MCF 10A (cell line): ENCODE measurements around the gene PIGL. TPM values are rescaled to one million over a fixed set of nuclear protein-coding genes. Genes with fewer than 3 reads are reported as not detected.
"Not testable (repeated sequence)": the region's sequence is repeated elsewhere in the genome, so short reads cannot be mapped to it uniquely, and the experiment has no call there.

Experiments used
- BruUV-seq: library from RNA; stranded (reverse); fragments of 400-500 nt; replicated peaks from 2 replicates; lab custom pipeline; 2021; lab: Mats Ljungman, UMichigan
- CTCF ChIA-PET: fragments of 300-600 bp; sonication (Branson Sonifier 250); formaldehyde crosslinking; extraction: SDS; loops from one replicate; lab custom pipeline; 2021; ENCODE audit warnings: antibody characterized with exemption, inconsistent platforms; lab: Yijun Ruan, JAX
- POLR2A ChIA-PET: fragments of 300-600, 350-650 bp; sonication (Branson Sonifier 250); formaldehyde crosslinking; extraction: SDS; loops from one replicate; lab custom pipeline; 2020; ENCODE audit warnings: antibody characterized with exemption, inconsistent platforms; lab: Yijun Ruan, JAX
- DNase-seq: peaks from one replicate; pipeline ENCODE4 v3.0.0-alpha.2; 2018; ENCODE audit not compliant: unreplicated experiment
- H3K27ac Mint-ChIP-seq: one replicate; pipeline ENCODE4 v1.8.0; 2022; ENCODE audit warnings: mild to moderate bottlenecking, low read depth, mixed read lengths; ENCODE audit not compliant: unreplicated experiment
- H3K27me3 Mint-ChIP-seq: one replicate; pipeline ENCODE4 v1.8.0; 2022; ENCODE audit warnings: mixed read lengths; ENCODE audit not compliant: insufficient read depth, unreplicated experiment
- H3K36me3 Mint-ChIP-seq: one replicate; pipeline ENCODE4 v1.8.0; 2022; ENCODE audit warnings: mild to moderate bottlenecking, moderate library complexity, mixed read lengths; ENCODE audit not compliant: insufficient read depth, unreplicated experiment
- H3K4me1 Mint-ChIP-seq: one replicate; pipeline ENCODE4 v1.8.0; 2022; ENCODE audit warnings: mixed read lengths; ENCODE audit not compliant: insufficient read depth, unreplicated experiment
- H3K4me3 Mint-ChIP-seq: one replicate; pipeline ENCODE4 v1.8.0; 2022; ENCODE audit warnings: mild to moderate bottlenecking, moderate library complexity, mixed read lengths; ENCODE audit not compliant: unreplicated experiment
- H3K9me3 Mint-ChIP-seq: one replicate; pipeline ENCODE4 v1.8.0; 2022; ENCODE audit warnings: mixed read lengths; ENCODE audit not compliant: unreplicated experiment
- CTCF ChIP-seq: fragments of 200-600 bp; IDR thresholded peaks from one replicate; pipeline ENCODE4 v1.8.0; 2022; ENCODE audit warnings: antibody characterized with exemption, mild to moderate bottlenecking; ENCODE audit not compliant: unreplicated experiment
- intact Hi-C: fragments of 100-400 bp; cut with micrococcal nuclease; formaldehyde crosslinking; loops from 2 replicates; pipeline ENCODE4 v1.14.1; 2022
- total RNA-seq: library from RNA; stranded (reverse); gene quantifications from 2 replicates; pipeline ENCODE4 v1.2.3, GENCODE V29; 2022

PIGL gene
- total RNA-seq, 1 experiment from 2014 or later: 31.3 TPM

DNA sequence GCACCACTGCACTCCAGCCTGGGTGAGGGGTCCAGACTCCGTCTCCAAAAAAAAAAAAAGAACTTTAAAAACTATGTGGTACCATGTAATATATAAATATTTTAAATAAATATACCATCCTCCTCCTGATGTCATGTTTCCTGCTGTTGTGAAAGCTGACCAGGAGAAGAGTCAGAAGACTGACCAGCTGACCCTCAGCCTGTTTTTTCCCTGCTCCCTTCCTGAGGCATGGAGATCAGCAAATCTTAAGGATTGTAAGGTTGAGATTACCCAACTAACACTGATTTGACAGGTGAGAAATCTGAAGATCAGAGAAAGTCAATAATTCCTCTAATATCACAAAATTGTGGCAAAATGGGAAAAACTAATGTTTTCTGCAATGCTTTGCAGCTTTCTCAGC lies 19.7 kb upstream of the PIGL start:
- Mint-ChIP-seq H3K27ac (no peak overlapping the region), H3K4me3 (no peak overlapping the region), H3K27me3 (no peaks in the 10 kb centered on the region), H3K4me1 (peaks cover 7% of the 10 kb centered on the region), H3K9me3 (no peaks in the 10 kb centered on the region), H3K36me3 (peaks cover 59% of the 10 kb centered on the region)
- ChIA-PET POLR2A (no interaction called here), CTCF (interaction anchor here (1.1 kb wide), 1 partner anchor 12 kb away, joined by 5 read pairs; no protein-coding TSS in a partner anchor)
- no TSS peak for BruUV-seq
- intact Hi-C loops: no loop called here
- no peak for DNase-seq
- TF ChIP-seq CTCF: no peak

DNA sequence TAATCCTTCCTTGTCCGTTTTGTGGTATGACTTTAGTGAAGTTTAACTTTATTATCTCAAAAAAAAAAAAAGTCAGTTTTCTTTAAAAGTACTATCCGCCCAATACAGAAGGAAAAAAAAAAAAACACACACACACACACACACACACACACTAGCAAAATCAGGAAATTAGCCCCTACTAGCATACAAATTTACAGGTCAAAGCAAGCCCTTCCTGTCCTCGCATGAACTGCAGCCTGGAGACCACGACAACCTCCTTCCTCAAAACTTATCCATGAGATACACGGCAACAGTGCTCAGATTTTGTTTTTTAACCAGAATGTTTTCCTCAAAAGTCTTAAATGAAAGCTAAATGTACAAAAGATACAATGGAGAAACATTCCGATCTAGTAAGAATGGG lies 17.9 kb upstream of the PIGL start:
- no peaks in the 10 kb centered on the region for H3K27me3 Mint-ChIP-seq
- H3K36me3 Mint-ChIP-seq: peaks cover 43% of the 10 kb centered on the region
- no TSS peak for BruUV-seq
- intact Hi-C loops: no loop called here
- DNase-seq: no peak
- peaks cover 16% of the 10 kb centered on the region for H3K4me1 Mint-ChIP-seq
- POLR2A ChIA-PET: interaction anchor here (1.0 to 3.2 kb wide), 2 partner anchors 8 to 11 kb away, joined by 3 to 12 read pairs; no protein-coding TSS in a partner anchor
- H3K4me3 Mint-ChIP-seq: no peak overlapping the region
- H3K27ac Mint-ChIP-seq: peak overlapping the region; percentile 3
- no peaks in the 10 kb centered on the region for H3K9me3 Mint-ChIP-seq
- CTCF ChIA-PET: no interaction called here
- TF ChIP-seq CTCF: no peak

GRCh38 chr17:16201693-16202131 lies 15.3 kb upstream of the PIGL start:
- H3K9me3 Mint-ChIP-seq, DNase-seq, CTCF ChIA-PET, H3K4me3 Mint-ChIP-seq, H3K27ac Mint-ChIP-seq, H3K27me3 Mint-ChIP-seq, BruUV-seq, intact Hi-C loops: not testable (repeated sequence)
- H3K36me3 Mint-ChIP-seq: peaks cover 32% of the 10 kb centered on the region
- H3K4me1 Mint-ChIP-seq: peaks cover 24% of the 10 kb centered on the region
- POLR2A ChIA-PET: interaction anchor here (0.7 to 3.2 kb wide), 4 partner anchors 9 to 12 kb away, joined by 3 to 18 read pairs (median 8); partner anchors contain the start of gene NCOR1

DNA sequence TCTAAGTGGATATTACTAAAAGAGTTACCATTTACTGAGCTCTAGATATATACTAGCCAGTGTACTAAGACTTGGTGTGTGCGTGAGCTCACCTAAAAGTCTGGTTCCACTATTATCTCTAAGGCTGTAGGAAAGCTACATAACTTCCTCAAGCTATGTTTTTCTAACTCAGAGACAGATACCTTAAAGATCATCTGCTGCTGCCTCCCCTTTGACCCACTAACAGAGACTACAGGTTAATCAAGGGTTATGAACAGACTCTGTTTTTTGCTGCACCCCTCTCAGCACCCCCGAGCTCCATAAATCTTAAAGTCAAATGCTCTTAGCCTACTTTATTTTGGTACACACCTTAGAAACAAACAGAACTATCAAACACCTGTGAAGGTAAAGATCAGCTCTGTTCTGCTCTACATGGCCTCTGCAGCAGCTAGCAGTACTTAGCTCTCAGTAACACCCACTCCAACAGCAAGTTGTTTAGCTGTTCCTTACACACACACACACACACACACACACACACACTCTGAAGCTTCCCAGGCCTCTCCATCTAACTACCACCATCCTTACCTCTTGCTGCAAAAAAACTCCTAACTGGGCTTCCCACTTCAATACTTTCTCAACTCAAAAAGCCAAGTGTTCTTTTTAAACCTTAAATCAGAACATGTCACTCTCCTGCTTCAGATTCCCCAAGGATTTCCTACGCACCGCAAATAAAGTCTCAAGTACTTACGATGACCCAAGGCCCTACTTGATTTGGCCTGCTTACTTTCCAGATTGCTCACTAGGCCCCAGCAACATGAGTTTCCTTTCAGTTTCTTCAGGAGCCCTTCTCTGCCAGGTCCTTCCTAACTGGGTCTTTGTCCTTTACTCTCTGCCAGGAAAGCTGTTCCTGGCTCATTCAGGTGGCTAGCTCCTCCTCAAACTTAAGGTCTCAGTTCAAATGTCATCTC lies 14.2 kb upstream of the PIGL start:
- POLR2A ChIA-PET: interaction anchor here (0.6 to 1.9 kb wide), 6 partner anchors 8 to 183 kb away, joined by 3 to 18 read pairs (median 3); partner anchors contain the start of gene NCOR1
- H3K9me3 Mint-ChIP-seq, H3K27me3 Mint-ChIP-seq, DNase-seq, H3K4me3 Mint-ChIP-seq, intact Hi-C loops, BruUV-seq: not testable (repeated sequence)
- Mint-ChIP-seq H3K4me1 (peaks cover 24% of the 10 kb centered on the region), H3K36me3 (peaks cover 22% of the 10 kb centered on the region), H3K27ac (peak overlapping the region; percentile 67)
- CTCF ChIA-PET: interaction anchor here (0.6 kb wide), 1 partner anchor 8 kb away, joined by 3 read pairs; no protein-coding TSS in a partner anchor

DNA sequence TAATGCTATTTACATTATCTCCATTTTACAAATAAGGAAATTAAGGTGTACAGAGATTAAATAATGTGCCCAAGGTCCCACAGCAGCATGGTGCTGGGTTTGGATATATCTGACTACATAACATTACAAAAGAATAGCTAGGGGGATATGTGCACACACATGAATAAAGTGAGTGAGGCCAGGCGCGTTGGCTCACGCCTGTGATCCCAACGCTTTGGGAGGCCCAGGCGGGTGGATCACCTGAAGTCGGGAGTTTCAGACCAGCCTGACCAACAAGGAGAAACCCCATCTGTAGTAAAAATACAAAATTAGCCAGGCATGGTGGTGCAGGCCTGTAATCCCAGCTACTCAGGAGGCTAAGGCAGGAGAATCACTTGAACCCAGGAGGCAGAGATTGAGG lies 12.2 kb upstream of the PIGL start:
- Mint-ChIP-seq H3K27ac (peak overlapping the region; percentile 59), H3K4me1 (peaks cover 23% of the 10 kb centered on the region)
- H3K27me3 Mint-ChIP-seq, DNase-seq, H3K4me3 Mint-ChIP-seq, H3K36me3 Mint-ChIP-seq, CTCF ChIA-PET, BruUV-seq, H3K9me3 Mint-ChIP-seq, intact Hi-C loops: not testable (repeated sequence)
- POLR2A ChIA-PET: interaction anchor here (0.6 to 1.5 kb wide), 3 partner anchors 9 to 15 kb away, joined by 3 to 7 read pairs (median 5); partner anchors contain the start of gene NCOR1
